MM.1S (cell line): ENCODE measurements around the gene MSI2.

Experiments
- DNase-seq: peaks from one replicate; pipeline ENCODE4 v3.0.0-alpha.2; 2015
- H2AFZ ChIP-seq: fragments of 300-600 bp; sonication (generic); 2 replicates; pipeline ENCODE4 v1.6.0; 2016; ENCODE audit warnings: antibody characterized with exemption, low read length
- H3F3A ChIP-seq: fragments of 300-600 bp; sonication (generic); 2 replicates; pipeline ENCODE4 v1.6.1; 2016; ENCODE audit warnings: mild to moderate bottlenecking, antibody characterized with exemption, low read length, moderate library complexity, mixed read lengths; ENCODE audit not compliant: insufficient read depth
- H3K27ac ChIP-seq: fragments of 300-600 bp; sonication (generic); 2 replicates; pipeline ENCODE4 v1.5.1; 2016; ENCODE audit warnings: mild to moderate bottlenecking, low read length
- H3K27me3 ChIP-seq: fragments of 300-600 bp; sonication (generic); replicated peaks from 2 replicates; pipeline ENCODE4 v1.6.0; 2016; ENCODE audit warnings: low read length; ENCODE audit not compliant: insufficient read depth
- H3K36me3 ChIP-seq: fragments of 300-600 bp; sonication (generic); replicated peaks from 2 replicates; pipeline ENCODE4 v1.6.1; 2016; ENCODE audit warnings: mild to moderate bottlenecking, low read length, mixed read lengths; ENCODE audit not compliant: insufficient read depth
- H3K4me1 ChIP-seq: fragments of 300-600 bp; sonication (generic); 2 replicates; pipeline ENCODE4 v1.6.1; 2016; ENCODE audit warnings: low read length, mixed read lengths
- H3K4me2 ChIP-seq: fragments of 300-600 bp; sonication (generic); 2 replicates; pipeline ENCODE4 v1.6.0; 2016; ENCODE audit warnings: low read depth, low read length
- H3K4me3 ChIP-seq: fragments of 300-600 bp; sonication (generic); 2 replicates; pipeline ENCODE4 v1.5.1; 2016; ENCODE audit warnings: low read length, mixed read lengths
- H3K79me2 ChIP-seq: fragments of 300-600 bp; sonication (generic); 2 replicates; pipeline ENCODE4 v1.6.1; 2016; ENCODE audit warnings: mixed run types, low read length, mixed read lengths
- H3K9ac ChIP-seq: fragments of 300-600 bp; sonication (generic); 2 replicates; pipeline ENCODE4 v1.6.1; 2016; ENCODE audit warnings: low read length, mixed read lengths
- H3K9me2 ChIP-seq: fragments of 300-600 bp; sonication (generic); replicated peaks from 2 replicates; pipeline ENCODE4 v1.6.1; 2016; ENCODE audit warnings: mild to moderate bottlenecking, low read length, mixed read lengths; ENCODE audit not compliant: insufficient read depth
- H3K9me3 ChIP-seq: fragments of 300-600 bp; sonication (generic); replicated peaks from 2 replicates; pipeline ENCODE4 v1.6.1; 2016; ENCODE audit warnings: mild to moderate bottlenecking, low read length, mixed read lengths; ENCODE audit not compliant: insufficient read depth
- H4K20me1 ChIP-seq: fragments of 300-600 bp; sonication (generic); 2 replicates; pipeline ENCODE4 v1.6.1; 2016; ENCODE audit warnings: mild to moderate bottlenecking, low read length, moderate library complexity, mixed read lengths; ENCODE audit not compliant: insufficient read depth
- CTCF ChIP-seq: fragments of 300-600 bp; sonication (generic); IDR thresholded peaks from 2 replicates; pipeline ENCODE4 v1.5.1; 2016; ENCODE audit warnings: antibody characterized with exemption, low read length, mixed read lengths
- EZH2 ChIP-seq: fragments of 300-600 bp; sonication (generic); optimal IDR thresholded peaks from 2 replicates; pipeline ENCODE3; 2017; ENCODE audit warnings: low read depth, mild to moderate bottlenecking, antibody characterized with exemption, low read length, mixed read lengths
- EZH2phosphoT487 ChIP-seq: fragments of 300-600 bp; sonication (generic); IDR thresholded peaks from 2 replicates; pipeline ENCODE4 v1.6.1; 2018; ENCODE audit warnings: antibody characterized with exemption, low read length

MSI2 gene

GRCh38 chr17:57379237-57379894, 123.0 kb downstream of the MSI2 start:
- Histone ChIP-seq H3K4me2 (no peak overlapping the region), H4K20me1 (no peaks in the 10 kb centered on the region), H2AFZ (no peak overlapping the region)

GRCh38 chr17:57379895-57380434, 123.6 kb downstream of the MSI2 start:
- Histone ChIP-seq H3K27me3 (no peaks in the 10 kb centered on the region), H3K36me3 (no peaks in the 10 kb centered on the region), H3K4me1 (no peaks in the 10 kb centered on the region), H4K20me1 (no peaks in the 10 kb centered on the region), H3K9ac (no peak overlapping the region), H3K79me2 (peaks cover 65% of the 10 kb centered on the region), H3F3A (no peaks in the 10 kb centered on the region), H3K27ac (no peak overlapping the region), H3K4me2 (no peak overlapping the region), H3K4me3 (no peak overlapping the region), H3K9me3 (no peaks in the 10 kb centered on the region), H2AFZ (no peak overlapping the region), H3K9me2 (no peaks in the 10 kb centered on the region)
- DNase-seq, result no peak
- TF ChIP-seq CTCF (no peak), EZH2phosphoT487 (no peak), EZH2 (no peak)

More at GRCh38 chr17:57379237-57379894, 123.0 kb downstream of the MSI2 start:
- Histone ChIP-seq H3K79me2 (peaks cover 62% of the 10 kb centered on the region), H3K27ac (no peak overlapping the region), H3K9me3 (no peaks in the 10 kb centered on the region), H3K36me3 (no peaks in the 10 kb centered on the region), H3K9ac (no peak overlapping the region), H3K4me3 (no peak overlapping the region), H3K27me3 (no peaks in the 10 kb centered on the region), H3F3A (no peaks in the 10 kb centered on the region), H3K4me1 (no peaks in the 10 kb centered on the region), H3K9me2 (no peaks in the 10 kb centered on the region)
- no peak for DNase-seq
- TF ChIP-seq EZH2phosphoT487, result no peak
- TF ChIP-seq CTCF, result no peak
- no peak for TF ChIP-seq EZH2

GRCh38 chr17:57381498-57381897, 125.2 kb downstream of the MSI2 start:
- Histone ChIP-seq H3K27me3 (no peaks in the 10 kb centered on the region), H2AFZ (no peak overlapping the region), H3K9ac (no peak overlapping the region), H3K27ac (no peak overlapping the region), H3K9me2 (no peaks in the 10 kb centered on the region), H3F3A (no peaks in the 10 kb centered on the region), H3K4me1 (no peaks in the 10 kb centered on the region), H3K36me3 (no peaks in the 10 kb centered on the region), H4K20me1 (no peaks in the 10 kb centered on the region), H3K79me2 (peaks cover 60% of the 10 kb centered on the region), H3K9me3 (no peaks in the 10 kb centered on the region), H3K4me3 (no peak overlapping the region), H3K4me2 (no peak overlapping the region)
- no peak for TF ChIP-seq CTCF
- no peak for TF ChIP-seq EZH2phosphoT487
- TF ChIP-seq EZH2, result no peak
- DNase-seq, result no peak
